Fibroblast of the aortic adventitia (primary cell): Measurements from ENCODE around the gene HTR4. TPM values are rescaled to one million over a fixed set of nuclear protein-coding genes. Genes with fewer than 3 reads are reported as not detected.

Experiments
- DNase-seq: peaks from one replicate; pipeline ENCODE4 v3.0.0-alpha.2; 2010; ENCODE audit warnings: low read depth
- H3K4me3 ChIP-seq: 2 replicates; pipeline ENCODE4 v1.5.1; 2011; ENCODE audit warnings: low read depth, mild to moderate bottlenecking, control low read depth, low read length, moderate library complexity
- CTCF ChIP-seq: IDR thresholded peaks from 2 replicates; pipeline ENCODE4 v1.5.1; 2011; ENCODE audit warnings: mild to moderate bottlenecking, low read length, control low read depth, inconsistent platforms; ENCODE audit not compliant: insufficient read depth
- total RNA-seq: library from RNA; depleted of rRNA; stranded (reverse); fragments of >200 nt; gene quantifications from 2 replicates; pipeline ENCODE4 v1.2.3, GENCODE V29; 2012; ENCODE audit warnings: low replicate concordance

HTR4 gene, protein sequence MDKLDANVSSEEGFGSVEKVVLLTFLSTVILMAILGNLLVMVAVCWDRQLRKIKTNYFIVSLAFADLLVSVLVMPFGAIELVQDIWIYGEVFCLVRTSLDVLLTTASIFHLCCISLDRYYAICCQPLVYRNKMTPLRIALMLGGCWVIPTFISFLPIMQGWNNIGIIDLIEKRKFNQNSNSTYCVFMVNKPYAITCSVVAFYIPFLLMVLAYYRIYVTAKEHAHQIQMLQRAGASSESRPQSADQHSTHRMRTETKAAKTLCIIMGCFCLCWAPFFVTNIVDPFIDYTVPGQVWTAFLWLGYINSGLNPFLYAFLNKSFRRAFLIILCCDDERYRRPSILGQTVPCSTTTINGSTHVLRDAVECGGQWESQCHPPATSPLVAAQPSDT
- 0.18 TPM in 1 of 2 replicates, not detected in the other for total RNA-seq

GRCh38 chr5:148653836-148654781 lies at the start of gene HTR4:
Gene HTR4 (minus strand): TSS chr5:148654527. CDS start chr5:148637014, 17,513 bp downstream.
- no peak for TF ChIP-seq CTCF
- no peak for DNase-seq
- H3K4me3 ChIP-seq = no peak within 1 kb of the TSS

DNA sequence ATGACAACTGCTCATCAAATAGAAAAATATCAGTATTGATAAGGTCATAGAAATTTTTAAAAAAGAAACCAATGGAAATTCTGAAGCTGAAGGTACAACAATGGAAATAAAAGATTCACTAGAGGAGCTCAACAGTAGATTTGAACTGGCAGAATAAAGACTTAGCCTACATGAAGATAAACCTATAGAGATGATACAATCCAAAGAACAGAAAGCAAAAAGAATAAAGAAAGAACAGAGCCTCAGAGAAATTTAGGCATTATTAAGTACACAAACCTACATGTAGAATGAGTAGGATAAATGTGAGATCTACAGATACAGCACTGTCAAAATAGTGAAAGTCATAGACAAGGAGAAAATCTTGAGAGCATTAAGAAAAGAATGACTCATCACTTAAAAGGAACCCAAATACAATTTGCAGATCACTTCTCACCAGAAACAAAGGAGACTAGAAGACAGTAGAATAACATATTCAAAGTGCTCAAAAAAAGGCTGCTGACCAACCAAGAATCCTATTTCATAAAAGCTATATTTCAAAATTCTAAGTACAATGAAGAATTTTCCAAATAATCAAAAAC lies 47.8 kb upstream of the HTR4 start:
- no peak for TF ChIP-seq CTCF
- DNase-seq = no peak
- H3K4me3 ChIP-seq = no peak overlapping the region

GRCh38 chr5:148699028-148699427 lies 44.7 kb upstream of the HTR4 start:
- no peak overlapping the region for H3K4me3 ChIP-seq
- no peak for TF ChIP-seq CTCF
- no peak for DNase-seq

GRCh38 chr5:148697809-148698196 lies 43.5 kb upstream of the HTR4 start:
- H3K4me3 ChIP-seq = no peak overlapping the region
- DNase-seq = no peak
- no peak for TF ChIP-seq CTCF

GRCh38 chr5:148697180-148697808 lies 43.0 kb upstream of the HTR4 start:
- peak; percentile 82 for DNase-seq
- peak overlapping the region; percentile 19 for H3K4me3 ChIP-seq
- no peak for TF ChIP-seq CTCF
